ENCODE measurements around the gene CDH24. TPM values are rescaled to one million over a fixed set of nuclear protein-coding genes. Genes with fewer than 3 reads are reported as not detected.

The CDH24 gene
- total and polyA plus RNA-seq, 2 of the 13 experiments (the other 11 are each of a cell fraction or from before 2014, with no cell fraction given), result 0.69 to 0.99 TPM

DNA sequence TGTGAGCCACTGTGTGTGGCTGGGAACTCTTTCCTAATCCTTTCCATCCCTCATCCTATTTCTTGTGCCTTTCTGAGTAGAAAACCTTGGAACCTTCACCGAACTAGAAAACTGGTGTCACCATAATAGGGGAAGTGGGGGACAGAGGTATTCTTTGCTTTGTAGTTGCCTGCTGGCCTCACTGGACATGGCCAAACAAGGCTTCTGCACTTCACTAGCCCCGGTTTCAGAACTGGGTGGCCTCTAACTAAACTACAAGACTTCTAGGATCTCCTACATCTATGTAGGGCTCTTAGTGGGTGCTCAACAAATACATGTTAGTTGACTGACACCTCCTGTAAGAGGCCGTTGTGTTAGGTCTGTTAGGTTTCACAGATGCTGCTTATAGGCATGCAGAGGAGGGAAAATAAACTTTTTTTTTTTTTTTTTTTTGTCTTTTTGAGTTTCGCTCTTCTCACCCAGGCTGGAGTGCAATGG lies 48.1 kb upstream of the CDH24 start (continued):
- TF ChIP-seq, protein P1, sequence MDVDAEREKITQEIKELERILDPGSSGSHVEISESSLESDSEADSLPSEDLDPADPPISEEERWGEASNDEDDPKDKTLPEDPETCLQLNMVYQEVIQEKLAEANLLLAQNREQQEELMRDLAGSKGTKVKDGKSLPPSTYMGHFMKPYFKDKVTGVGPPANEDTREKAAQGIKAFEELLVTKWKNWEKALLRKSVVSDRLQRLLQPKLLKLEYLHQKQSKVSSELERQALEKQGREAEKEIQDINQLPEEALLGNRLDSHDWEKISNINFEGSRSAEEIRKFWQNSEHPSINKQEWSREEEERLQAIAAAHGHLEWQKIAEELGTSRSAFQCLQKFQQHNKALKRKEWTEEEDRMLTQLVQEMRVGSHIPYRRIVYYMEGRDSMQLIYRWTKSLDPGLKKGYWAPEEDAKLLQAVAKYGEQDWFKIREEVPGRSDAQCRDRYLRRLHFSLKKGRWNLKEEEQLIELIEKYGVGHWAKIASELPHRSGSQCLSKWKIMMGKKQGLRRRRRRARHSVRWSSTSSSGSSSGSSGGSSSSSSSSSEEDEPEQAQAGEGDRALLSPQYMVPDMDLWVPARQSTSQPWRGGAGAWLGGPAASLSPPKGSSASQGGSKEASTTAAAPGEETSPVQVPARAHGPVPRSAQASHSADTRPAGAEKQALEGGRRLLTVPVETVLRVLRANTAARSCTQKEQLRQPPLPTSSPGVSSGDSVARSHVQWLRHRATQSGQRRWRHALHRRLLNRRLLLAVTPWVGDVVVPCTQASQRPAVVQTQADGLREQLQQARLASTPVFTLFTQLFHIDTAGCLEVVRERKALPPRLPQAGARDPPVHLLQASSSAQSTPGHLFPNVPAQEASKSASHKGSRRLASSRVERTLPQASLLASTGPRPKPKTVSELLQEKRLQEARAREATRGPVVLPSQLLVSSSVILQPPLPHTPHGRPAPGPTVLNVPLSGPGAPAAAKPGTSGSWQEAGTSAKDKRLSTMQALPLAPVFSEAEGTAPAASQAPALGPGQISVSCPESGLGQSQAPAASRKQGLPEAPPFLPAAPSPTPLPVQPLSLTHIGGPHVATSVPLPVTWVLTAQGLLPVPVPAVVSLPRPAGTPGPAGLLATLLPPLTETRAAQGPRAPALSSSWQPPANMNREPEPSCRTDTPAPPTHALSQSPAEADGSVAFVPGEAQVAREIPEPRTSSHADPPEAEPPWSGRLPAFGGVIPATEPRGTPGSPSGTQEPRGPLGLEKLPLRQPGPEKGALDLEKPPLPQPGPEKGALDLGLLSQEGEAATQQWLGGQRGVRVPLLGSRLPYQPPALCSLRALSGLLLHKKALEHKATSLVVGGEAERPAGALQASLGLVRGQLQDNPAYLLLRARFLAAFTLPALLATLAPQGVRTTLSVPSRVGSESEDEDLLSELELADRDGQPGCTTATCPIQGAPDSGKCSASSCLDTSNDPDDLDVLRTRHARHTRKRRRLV (CRISPR knock-in tag; IDR thresholded peaks at IDR 0.05), result no peak
- TF ChIP-seq ZNF558 (CRISPR knock-in tag; IDR thresholded peaks at IDR 0.05; ENCODE audit: borderline replicate concordance) (no peak), ZNF788 (CRISPR knock-in tag; IDR thresholded peaks at IDR 0.05; ENCODE audit: borderline replicate concordance) (no peak), ZNF3 (CRISPR knock-in tag; IDR thresholded peaks at IDR 0.05) (0 out of 2 replicates have a peak, but pooled peaks have one; percentile 62), ZNF709 (CRISPR knock-in tag; IDR thresholded peaks at IDR 0.05) (no peak), ZNF432 (CRISPR knock-in tag; IDR thresholded peaks at IDR 0.05; ENCODE audit: borderline replicate concordance) (no peak), ZNF44 (CRISPR knock-in tag; IDR thresholded peaks at IDR 0.05) (peak; percentile 76; the same call in 1 of the 2 replicates), MXD3 (CRISPR knock-in tag; IDR thresholded peaks at IDR 0.05) (no peak), ATF6 (CRISPR knock-in tag; conservative IDR thresholded peaks at IDR 0.05) (no peak), MYC (CRISPR knock-in tag; IDR thresholded peaks at IDR 0.05; ENCODE audit: borderline replicate concordance) (peak; percentile 29; the same call in 1 of the 2 replicates), ZFP1 (CRISPR knock-in tag; IDR thresholded peaks at IDR 0.05) (no peak), NCOR1 (IDR thresholded peaks at IDR 0.05; ENCODE audit: borderline replicate concordance, low read length) (no peak), TOE1 (CRISPR knock-in tag; IDR thresholded peaks at IDR 0.05) (no peak), BCL6 (CRISPR knock-in tag; IDR thresholded peaks at IDR 0.05) (no peak), PRMT3 (CRISPR knock-in tag; IDR thresholded peaks at IDR 0.05; ENCODE audit: borderline replicate concordance, low read depth) (no peak), ZSCAN31 (CRISPR knock-in tag; IDR thresholded peaks at IDR 0.05; ENCODE audit: low read depth) (no peak), SMAD3 (CRISPR knock-in tag; IDR thresholded peaks at IDR 0.05) (no peak), MEIS2 (CRISPR knock-in tag; IDR thresholded peaks at IDR 0.05) (no peak), RFX5 (IDR thresholded peaks at IDR 0.05; ENCODE audit: low read depth, low read length) (no peak), BATF2 (CRISPR knock-in tag; IDR thresholded peaks at IDR 0.05) (no peak), ASH2L (IDR thresholded peaks at IDR 0.05; ENCODE audit: insufficient read length, low read depth, low read length) (peak; percentile 31), ZNF317 (CRISPR knock-in tag; IDR thresholded peaks at IDR 0.05) (no peak), ISL2 (CRISPR knock-in tag; IDR thresholded peaks at IDR 0.05) (no peak)
- TF ChIP-seq, protein P2, sequence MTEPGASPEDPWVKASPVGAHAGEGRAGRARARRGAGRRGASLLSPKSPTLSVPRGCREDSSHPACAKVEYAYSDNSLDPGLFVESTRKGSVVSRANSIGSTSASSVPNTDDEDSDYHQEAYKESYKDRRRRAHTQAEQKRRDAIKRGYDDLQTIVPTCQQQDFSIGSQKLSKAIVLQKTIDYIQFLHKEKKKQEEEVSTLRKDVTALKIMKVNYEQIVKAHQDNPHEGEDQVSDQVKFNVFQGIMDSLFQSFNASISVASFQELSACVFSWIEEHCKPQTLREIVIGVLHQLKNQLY (CRISPR knock-in tag; IDR thresholded peaks at IDR 0.05), result no peak
